ENCODE data around the gene C19orf25.

DNA sequence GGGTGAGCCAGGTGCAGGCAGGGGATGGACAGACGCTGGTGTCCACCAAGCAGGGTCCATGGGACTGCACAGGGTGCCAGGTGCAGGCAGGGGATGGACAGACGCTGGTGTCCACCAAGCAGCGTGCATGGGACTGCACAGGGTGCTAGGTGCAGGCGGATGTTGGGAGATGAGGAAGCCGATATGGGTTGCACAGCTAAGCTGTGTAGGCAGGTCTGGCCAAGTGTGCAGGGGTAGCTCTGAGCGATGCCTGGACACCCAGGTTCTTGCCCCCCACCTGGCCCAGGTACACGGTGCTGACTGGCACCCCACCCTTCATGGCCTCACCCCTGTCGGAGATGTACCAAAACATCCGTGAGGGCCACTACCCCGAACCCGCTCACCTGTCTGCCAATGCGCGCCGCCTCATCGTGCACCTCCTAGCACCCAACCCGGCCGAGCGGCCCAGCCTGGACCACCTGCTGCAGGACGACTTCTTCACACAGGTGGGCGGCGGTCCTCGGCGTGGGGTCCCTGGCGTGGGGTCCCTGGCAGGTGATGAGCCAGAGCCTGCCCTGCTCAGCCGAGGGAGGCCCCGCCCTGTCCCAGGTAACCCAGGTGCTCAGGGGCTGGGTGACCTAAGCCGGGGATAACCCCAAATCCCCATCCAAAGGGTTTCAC lies 48.8 kb upstream of the C19orf25 start:
- no peak for TF ChIP-seq TAF1 (IDR thresholded peaks at IDR 0.05; ENCODE audit: borderline replicate concordance, low read depth, low read length)
- no peak for TF ChIP-seq POLR2A (IDR thresholded peaks at IDR 0.05; ENCODE audit: low read depth, low read length)

All from GM12892 (cell line).